ENCODE measurements around the gene C10orf105. TPM values are rescaled to one million over a fixed set of nuclear protein-coding genes. Genes with fewer than 3 reads are reported as not detected.

Gene C10orf105
- total and polyA plus RNA-seq, 2 of the 8 experiments (the other 6 are each of a cell fraction or from before 2014, with no cell fraction given) = 0.71 to 0.73 TPM

- TF ChIP-seq MAX (IDR thresholded peaks at IDR 0.05) (0 out of 2 replicates have a peak, but pooled peaks have one; percentile 57), CTBP2 (IDR thresholded peaks at IDR 0.05; ENCODE audit: borderline replicate concordance, insufficient read depth, insufficient read length, low read length) (no peak), EGR1 (IDR thresholded peaks at IDR 0.05; ENCODE audit: borderline replicate concordance, low read depth, low read length) (no peak)
Observed at GRCh38 chr10:71761541-71762113, 42.0 kb upstream of the C10orf105 start (continued).
